DND-41 (cell line): ENCODE measurements around the gene FHOD3.

Source experiments
- ATAC-seq: fragments of 200-7000 bp; cut with Tn5 transposase; 3 replicates; pipeline ENCODE4 v1.9.1; 2021; ENCODE audit warnings: low read depth; ENCODE audit not compliant: insufficient read depth
- DNase-seq: peaks from one replicate; pipeline ENCODE4 v3.0.0-alpha.2; 2020
- H2AFZ ChIP-seq: 2 replicates; pipeline ENCODE4 v1.6.0; 2012; ENCODE audit warnings: low read depth, low read length
- H3K27ac ChIP-seq: 2 replicates; pipeline ENCODE4 v1.5.1; 2012; ENCODE audit warnings: low read length, inconsistent platforms
- H3K27me3 ChIP-seq: fragments of 200-600 bp; sonication (generic); 2 replicates; pipeline ENCODE4 v1.6.0; 2012; ENCODE audit warnings: low read length, mild to moderate bottlenecking, inconsistent platforms; ENCODE audit not compliant: insufficient read depth, poor library complexity
- H3K36me3 ChIP-seq: 2 replicates; pipeline ENCODE4 v1.5.1; 2012; ENCODE audit warnings: low read length, inconsistent platforms; ENCODE audit not compliant: insufficient read depth
- H3K4me1 ChIP-seq: 2 replicates; pipeline ENCODE4 v1.5.1; 2012; ENCODE audit warnings: mild to moderate bottlenecking, low read length; ENCODE audit not compliant: insufficient read depth
- H3K4me2 ChIP-seq: 2 replicates; pipeline ENCODE4 v1.6.0; 2012; ENCODE audit warnings: mild to moderate bottlenecking, moderate library complexity, low read length, inconsistent platforms; ENCODE audit not compliant: insufficient read depth
- H3K4me3 ChIP-seq, 2 experiments: fragments of 200-600 bp in 1 of 2; shearing (Covaris generic) in 1 of 2; 2 replicates each; pipeline ENCODE4 v1.5.1; 2012 to 2016; ENCODE audit warnings: inconsistent platforms in 2 of 2, low read length in 2 of 2, mild to moderate bottlenecking in 2 of 2, low read depth in 1 of 2, moderate library complexity in 1 of 2
- H3K79me2 ChIP-seq: 2 replicates; pipeline ENCODE4 v1.6.0; 2012; ENCODE audit warnings: low read length, inconsistent platforms; ENCODE audit not compliant: insufficient read depth
- H3K9ac ChIP-seq: 2 replicates; pipeline ENCODE4 v1.6.0; 2012; ENCODE audit warnings: low read depth, mild to moderate bottlenecking, inconsistent platforms, low read length, moderate library complexity
- H3K9me3 ChIP-seq: 2 replicates; pipeline ENCODE4 v1.5.1; 2012; ENCODE audit warnings: low read length, moderate library complexity, mild to moderate bottlenecking, inconsistent platforms; ENCODE audit not compliant: insufficient read depth, severe bottlenecking
- H4K20me1 ChIP-seq: 2 replicates; pipeline ENCODE4 v1.6.0; 2012; ENCODE audit warnings: low read length; ENCODE audit not compliant: insufficient read depth
- EZH2 ChIP-seq: IDR thresholded peaks from 3 replicates; pipeline ENCODE4 v1.6.1; 2012; ENCODE audit warnings: borderline replicate concordance, low read depth, mild to moderate bottlenecking, moderate library complexity, low read length, inconsistent platforms; ENCODE audit not compliant: severe bottlenecking
- TF ChIP-seq, protein P1 (sequence below): IDR thresholded peaks from 2 replicates; pipeline ENCODE4 v1.5.1; 2012; ENCODE audit warnings: borderline replicate concordance, low read length, moderate library complexity, mild to moderate bottlenecking; ENCODE audit not compliant: poor library complexity, severe bottlenecking; ENCODE audit errors: extremely low read depth

Gene FHOD3

GRCh38 chr18:36454245-36454644, 156.7 kb downstream of the FHOD3 start:
- Histone ChIP-seq H3K27ac (no peak overlapping the region), H4K20me1 (no peaks in the 10 kb centered on the region), H2AFZ (no peak overlapping the region), H3K79me2 (no peaks in the 10 kb centered on the region), H3K4me1 (no peaks in the 10 kb centered on the region), H3K27me3 (peaks cover 15% of the 10 kb centered on the region), H3K9me3 (no peaks in the 10 kb centered on the region), H3K4me2 (no peak overlapping the region), H3K36me3 (no peaks in the 10 kb centered on the region), H3K9ac (no peak overlapping the region), H3K4me3 (no peak overlapping the region)
- TF ChIP-seq EZH2, result no peak
- TF ChIP-seq, protein P1, sequence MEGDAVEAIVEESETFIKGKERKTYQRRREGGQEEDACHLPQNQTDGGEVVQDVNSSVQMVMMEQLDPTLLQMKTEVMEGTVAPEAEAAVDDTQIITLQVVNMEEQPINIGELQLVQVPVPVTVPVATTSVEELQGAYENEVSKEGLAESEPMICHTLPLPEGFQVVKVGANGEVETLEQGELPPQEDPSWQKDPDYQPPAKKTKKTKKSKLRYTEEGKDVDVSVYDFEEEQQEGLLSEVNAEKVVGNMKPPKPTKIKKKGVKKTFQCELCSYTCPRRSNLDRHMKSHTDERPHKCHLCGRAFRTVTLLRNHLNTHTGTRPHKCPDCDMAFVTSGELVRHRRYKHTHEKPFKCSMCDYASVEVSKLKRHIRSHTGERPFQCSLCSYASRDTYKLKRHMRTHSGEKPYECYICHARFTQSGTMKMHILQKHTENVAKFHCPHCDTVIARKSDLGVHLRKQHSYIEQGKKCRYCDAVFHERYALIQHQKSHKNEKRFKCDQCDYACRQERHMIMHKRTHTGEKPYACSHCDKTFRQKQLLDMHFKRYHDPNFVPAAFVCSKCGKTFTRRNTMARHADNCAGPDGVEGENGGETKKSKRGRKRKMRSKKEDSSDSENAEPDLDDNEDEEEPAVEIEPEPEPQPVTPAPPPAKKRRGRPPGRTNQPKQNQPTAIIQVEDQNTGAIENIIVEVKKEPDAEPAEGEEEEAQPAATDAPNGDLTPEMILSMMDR, result no peak
- no peak for ATAC-seq
- DNase-seq, result no peak

DNA sequence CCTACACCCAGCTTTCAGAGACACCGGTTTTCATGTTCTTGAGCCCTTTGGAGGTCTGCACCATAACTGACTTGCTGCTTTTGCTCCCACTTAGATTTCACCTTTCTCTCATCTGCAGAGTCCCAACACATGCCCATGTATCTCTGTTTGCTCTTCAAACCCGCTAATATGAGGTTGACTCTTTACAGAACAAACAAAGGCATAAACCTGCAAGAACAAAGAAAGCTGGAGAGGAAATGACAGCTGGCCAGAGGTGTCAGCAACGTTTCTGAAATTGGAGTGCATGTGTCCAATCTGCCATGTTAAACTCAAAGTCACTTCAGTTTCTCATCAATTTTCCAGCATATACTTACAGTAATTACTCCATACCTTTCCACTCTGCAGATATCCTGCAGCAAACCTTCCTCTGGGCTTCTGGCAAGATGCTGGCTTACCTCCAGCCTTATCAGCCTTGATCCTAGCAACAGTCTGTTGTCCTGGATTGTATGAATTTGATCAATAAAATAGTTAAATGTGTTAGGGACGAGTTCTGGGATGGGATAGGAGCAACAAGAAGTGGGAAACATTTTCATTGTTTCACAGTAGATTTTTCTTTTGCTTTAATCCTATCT, 157.4 kb downstream of the FHOD3 start:
- DNase-seq (no peak), ATAC-seq (no peak)
- Histone ChIP-seq H3K27ac (no peak overlapping the region), H2AFZ (no peak overlapping the region), H3K36me3 (no peaks in the 10 kb centered on the region), H4K20me1 (no peaks in the 10 kb centered on the region), H3K4me2 (no peak overlapping the region), H3K4me1 (no peaks in the 10 kb centered on the region), H3K4me3 (no peak overlapping the region), H3K79me2 (no peaks in the 10 kb centered on the region), H3K9me3 (no peaks in the 10 kb centered on the region), H3K27me3 (peaks cover 15% of the 10 kb centered on the region), H3K9ac (no peak overlapping the region)
- TF ChIP-seq, protein P1, result no peak
- no peak for TF ChIP-seq EZH2

DNA sequence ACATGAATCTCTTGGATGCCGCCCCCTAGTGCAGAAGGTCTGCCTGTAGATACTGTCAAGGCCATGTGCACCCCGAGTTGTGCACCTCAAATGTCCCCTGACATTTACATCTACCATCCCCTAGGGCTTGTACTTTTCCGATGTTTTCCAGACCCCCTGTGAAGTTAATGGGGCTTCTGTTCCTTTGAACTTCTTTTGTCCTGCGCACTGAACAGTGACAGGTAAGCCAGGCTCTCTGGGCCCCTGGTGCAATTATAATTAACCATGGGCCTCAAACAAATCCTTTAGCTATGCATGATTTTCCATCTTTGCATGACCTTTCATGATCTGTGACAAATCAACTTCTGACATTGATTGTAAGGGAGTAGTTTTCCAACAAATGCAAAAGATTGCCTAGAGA, 158.4 kb downstream of the FHOD3 start:
- H4K20me1 ChIP-seq, result no peaks in the 10 kb centered on the region
- H3K4me1 ChIP-seq, result no peaks in the 10 kb centered on the region
- H3K4me2 ChIP-seq, result no peak overlapping the region
- H3K4me3 ChIP-seq, result no peak overlapping the region
- TF ChIP-seq, protein P1, result no peak
- TF ChIP-seq EZH2, result no peak
- peaks cover 15% of the 10 kb centered on the region for H3K27me3 ChIP-seq
- H3K27ac ChIP-seq, result no peak overlapping the region
- no peaks in the 10 kb centered on the region for H3K79me2 ChIP-seq
- no peaks in the 10 kb centered on the region for H3K9me3 ChIP-seq
- ATAC-seq (no peak), DNase-seq (no peak)
- H3K9ac ChIP-seq, result no peak overlapping the region
- no peaks in the 10 kb centered on the region for H3K36me3 ChIP-seq
- H2AFZ ChIP-seq, result no peak overlapping the region
